Trophoblast cell (in vitro differentiated cells and primary cell): Measurements from ENCODE around the gene PRKCE.

Source experiments
- DNase-seq, 2 donors: peaks; one replicate each; pipeline ENCODE4 v3.0.0-alpha.2; 2016
- H2AFZ ChIP-seq: 2 replicates; pipeline ENCODE4 v1.6.1; 2013; ENCODE audit warnings: low read length, moderate library complexity, mild to moderate bottlenecking; ENCODE audit not compliant: insufficient read depth, poor library complexity
- H2AK5ac ChIP-seq: 2 replicates; pipeline ENCODE4 v1.6.1; 2013; ENCODE audit warnings: mild to moderate bottlenecking, low read length
- H2BK120ac ChIP-seq: 2 replicates; pipeline ENCODE4 v1.6.1; 2013; ENCODE audit warnings: low read length, mild to moderate bottlenecking, moderate library complexity; ENCODE audit not compliant: insufficient read depth, poor library complexity
- H2BK12ac ChIP-seq: 2 replicates; pipeline ENCODE4 v1.6.1; 2013; ENCODE audit warnings: mild to moderate bottlenecking, low read length, moderate library complexity
- H2BK5ac ChIP-seq: 2 replicates; pipeline ENCODE4 v1.6.1; 2013; ENCODE audit warnings: low read length, low read depth, moderate library complexity, mild to moderate bottlenecking; ENCODE audit not compliant: poor library complexity
- H3K14ac ChIP-seq: 2 replicates; pipeline ENCODE4 v1.6.1; 2013; ENCODE audit warnings: mild to moderate bottlenecking, low read length
- H3K18ac ChIP-seq: 2 replicates; pipeline ENCODE4 v1.6.1; 2013; ENCODE audit warnings: mild to moderate bottlenecking, low read length
- H3K23ac ChIP-seq: 2 replicates; pipeline ENCODE4 v1.6.1; 2013; ENCODE audit warnings: low read length
- H3K27ac ChIP-seq: 2 replicates; pipeline ENCODE4 v1.5.1; 2013; ENCODE audit warnings: low read depth, mild to moderate bottlenecking, inconsistent platforms, low read length, moderate library complexity
- H3K27me3 ChIP-seq: 2 replicates; pipeline ENCODE4 v1.6.1; 2013; ENCODE audit warnings: inconsistent platforms, mild to moderate bottlenecking, low read length, moderate library complexity; ENCODE audit not compliant: insufficient read depth
- H3K36me3 ChIP-seq, 2 experiments: 1 replicate in 1 of 2; 2 replicates in 1 of 2; pipeline ENCODE4 v1.6.1; 2013; ENCODE audit warnings: low read length in 2 of 2, mild to moderate bottlenecking in 2 of 2, moderate library complexity in 1 of 2; ENCODE audit not compliant: insufficient read depth in 2 of 2, control insufficient read depth in 1 of 2
- H3K4ac ChIP-seq: 2 replicates; pipeline ENCODE4 v1.6.1; 2013; ENCODE audit warnings: low read depth, mild to moderate bottlenecking, low read length, moderate library complexity
- H3K4me1 ChIP-seq, 2 experiments: 1 replicate in 1 of 2; 2 replicates in 1 of 2; pipeline ENCODE4 v1.6.1; 2013; ENCODE audit warnings: low read length in 2 of 2, mild to moderate bottlenecking in 2 of 2, moderate library complexity in 1 of 2; ENCODE audit not compliant: insufficient read depth in 2 of 2, control insufficient read depth in 1 of 2
- H3K4me2 ChIP-seq: 2 replicates; pipeline ENCODE4 v1.6.1; 2013; ENCODE audit warnings: inconsistent platforms, mild to moderate bottlenecking, low read length, moderate library complexity
- H3K4me3 ChIP-seq: 2 replicates; pipeline ENCODE4 v1.5.1; 2013; ENCODE audit warnings: mild to moderate bottlenecking, low read depth, low read length, inconsistent platforms
- H3K79me1 ChIP-seq: one replicate; pipeline ENCODE4 v1.6.1; 2013; ENCODE audit warnings: low read length
- H3K79me2 ChIP-seq: 2 replicates; pipeline ENCODE4 v1.6.1; 2013; ENCODE audit warnings: low read length, mild to moderate bottlenecking; ENCODE audit not compliant: control insufficient read depth, insufficient read depth, poor library complexity
- H3K9ac ChIP-seq: 2 replicates; pipeline ENCODE4 v1.6.1; 2013; ENCODE audit warnings: mild to moderate bottlenecking, low read length
- H3K9me3 ChIP-seq: 2 replicates; pipeline ENCODE4 v1.6.1; 2013; ENCODE audit warnings: low read depth, mild to moderate bottlenecking, control low read depth, inconsistent platforms, low read length; ENCODE audit not compliant: insufficient read depth
- H4K12ac ChIP-seq: 2 replicates; pipeline ENCODE4 v1.6.1; 2013; ENCODE audit warnings: low read depth, mild to moderate bottlenecking, low read length, moderate library complexity
- H4K8ac ChIP-seq: 2 replicates; pipeline ENCODE4 v1.6.1; 2013; ENCODE audit warnings: low read depth, mild to moderate bottlenecking, low read length, moderate library complexity
- H4K91ac ChIP-seq: one replicate; pipeline ENCODE4 v1.6.1; 2013; ENCODE audit warnings: low read depth, mild to moderate bottlenecking, low read length, moderate library complexity
- WGBS: extraction: QIAGEN DNeasy Blood & Tissue Kit; methylation state at CpG from one replicate; pipeline ENCODE4 v1.1.7; 2013; ENCODE audit warnings: missing lambda C conversion rate; ENCODE audit not compliant: insufficient read length, insufficient coverage; ENCODE audit errors: extremely low coverage; 5-methylcytosine and 5-hydroxymethylcytosine counted together

The PRKCE gene

DNA sequence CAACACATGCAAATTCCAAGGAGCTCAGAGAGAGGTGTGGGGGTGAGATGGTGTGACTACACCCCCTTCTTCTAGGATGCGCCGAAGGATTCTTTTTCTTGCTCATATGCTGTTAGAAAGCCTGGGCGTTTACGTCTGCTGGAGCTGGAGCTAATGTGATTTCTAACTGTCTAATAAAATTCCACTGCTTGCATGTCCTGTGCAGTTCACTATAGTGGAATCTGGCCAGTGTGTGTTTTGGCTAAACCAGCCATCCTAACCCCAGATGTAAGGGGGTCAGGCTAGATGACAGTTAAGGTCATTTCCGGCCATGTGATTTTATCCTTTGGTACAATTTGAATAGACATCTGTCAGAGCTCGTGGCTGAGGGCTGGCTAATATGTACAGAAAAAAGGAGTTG lies 194.1 kb downstream of the PRKCE start:
- H3K18ac ChIP-seq: no peak overlapping the region

DNA sequence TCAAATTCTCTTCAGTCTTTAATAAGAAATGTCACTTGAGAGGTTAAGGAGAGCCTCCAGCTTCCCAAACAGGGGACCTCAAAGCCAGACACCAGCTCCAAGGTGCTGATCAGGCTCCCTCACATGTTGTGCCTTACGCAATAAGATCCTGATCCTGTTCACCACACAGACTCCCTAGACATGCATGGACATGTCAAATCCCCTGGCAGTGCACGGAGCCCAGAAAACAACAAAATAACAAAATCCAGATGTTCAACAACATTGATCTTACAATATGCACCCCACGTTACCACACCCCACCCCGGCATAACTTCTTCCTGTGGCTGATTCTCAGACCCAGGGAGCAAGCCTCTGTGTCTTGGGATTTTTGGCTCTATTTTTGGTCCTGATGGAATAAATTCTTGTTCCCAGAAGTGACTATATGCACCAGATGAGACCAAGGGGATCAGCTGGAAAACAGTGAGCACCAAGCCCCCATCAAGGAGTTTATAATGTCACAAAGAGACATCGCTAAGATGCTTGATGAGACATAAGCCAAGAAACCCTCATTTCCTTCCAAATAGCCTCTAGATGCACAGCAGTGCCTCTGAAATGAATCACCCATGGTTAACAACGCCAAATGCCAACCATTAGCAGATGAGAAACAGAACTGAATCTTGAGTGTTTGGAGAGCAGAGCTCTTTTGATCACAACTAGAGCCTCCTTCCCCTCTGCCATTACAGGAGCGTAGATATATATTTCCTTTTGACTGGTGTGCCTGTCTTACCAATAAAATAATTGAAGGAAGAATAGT lies 198.2 kb downstream of the PRKCE start:
- DNase-seq: peak; percentile 15 to 38
- no peak overlapping the region for H3K4me3 ChIP-seq
- no peaks in the 10 kb centered on the region for H3K79me2 ChIP-seq
- peak overlapping the region; percentile 19 for H4K91ac ChIP-seq
- H3K9me3 ChIP-seq: no peaks in the 10 kb centered on the region
- H2BK5ac ChIP-seq: peak overlapping the region; percentile 71
- H4K8ac ChIP-seq: no peak overlapping the region
- H2BK120ac ChIP-seq: no peak overlapping the region
- no peak overlapping the region for H3K4me2 ChIP-seq
- no peaks in the 10 kb centered on the region for H3K27me3 ChIP-seq
- no peak overlapping the region for H2AFZ ChIP-seq
- no peak overlapping the region for H3K27ac ChIP-seq
- peaks cover 3% of the 10 kb centered on the region for H3K79me1 ChIP-seq
- no peak overlapping the region for H3K4ac ChIP-seq
- no CpG with 5 or more reads among the region's 7 CpGs for WGBS
- no peak overlapping the region for H3K18ac ChIP-seq
- H3K4me1 ChIP-seq: peaks cover 6 to 9% of the 10 kb centered on the region in 2 experiments
- no peak overlapping the region for H2BK12ac ChIP-seq
- no peak overlapping the region for H3K9ac ChIP-seq
- no peaks in the 10 kb centered on the region for H3K36me3 ChIP-seq
- H4K12ac ChIP-seq: no peak overlapping the region
- no peak overlapping the region for H3K23ac ChIP-seq
- H2AK5ac ChIP-seq: no peak overlapping the region
- no peak overlapping the region for H3K14ac ChIP-seq

More for the DNA sequence above, 194.1 kb downstream of the PRKCE start:
- H3K79me2 ChIP-seq: no peaks in the 10 kb centered on the region
- H3K79me1 ChIP-seq: peaks cover 3% of the 10 kb centered on the region
- H4K12ac ChIP-seq: no peak overlapping the region
- no peak overlapping the region for H2AFZ ChIP-seq
- H4K8ac ChIP-seq: no peak overlapping the region
- H2BK120ac ChIP-seq: no peak overlapping the region
- no peak overlapping the region for H2BK12ac ChIP-seq
- H2BK5ac ChIP-seq: no peak overlapping the region
- H3K23ac ChIP-seq: no peak overlapping the region
- no peak overlapping the region for H3K4me3 ChIP-seq
- H3K9ac ChIP-seq: no peak overlapping the region
- no peak overlapping the region for H4K91ac ChIP-seq
- WGBS: no CpG with 5 or more reads among the region's 6 CpGs
- no peaks in the 10 kb centered on the region for H3K9me3 ChIP-seq
- H2AK5ac ChIP-seq: no peak overlapping the region
- no peak for DNase-seq
- H3K4ac ChIP-seq: no peak overlapping the region
- H3K27ac ChIP-seq: no peak overlapping the region
- H3K4me1 ChIP-seq: peaks cover 6% of the 10 kb centered on the region in 2 experiments
- no peak overlapping the region for H3K4me2 ChIP-seq
- H3K36me3 ChIP-seq: no peaks in the 10 kb centered on the region
- no peak overlapping the region for H3K14ac ChIP-seq
- H3K27me3 ChIP-seq: no peaks in the 10 kb centered on the region

DNA sequence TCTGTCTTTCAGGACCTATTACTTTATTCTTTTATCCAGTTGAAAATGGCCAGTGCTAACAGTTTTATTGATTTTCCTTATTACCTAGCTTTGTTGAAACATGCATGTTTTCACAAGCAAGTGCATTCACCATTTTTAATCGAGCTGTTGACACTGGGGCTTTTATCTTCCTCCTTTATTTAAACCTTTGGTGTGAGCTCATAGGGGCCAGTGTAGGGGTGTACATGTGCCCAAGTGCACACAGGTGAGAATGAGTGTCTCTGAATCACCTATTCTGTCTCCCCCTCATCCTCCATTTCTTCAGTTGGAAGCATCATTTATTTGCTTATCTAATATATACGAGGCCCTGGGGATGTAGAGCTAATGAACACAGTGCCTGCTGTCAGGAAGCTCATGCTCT lies 199.1 kb downstream of the PRKCE start:
- no peaks in the 10 kb centered on the region for H3K79me2 ChIP-seq
- no peak overlapping the region for H3K14ac ChIP-seq
- H3K4me3 ChIP-seq: no peak overlapping the region
- no CpG with 5 or more reads among the region's 2 CpGs for WGBS
- H2BK12ac ChIP-seq: no peak overlapping the region
- no peak overlapping the region for H4K12ac ChIP-seq
- H3K4me1 ChIP-seq: peaks cover 6 to 9% of the 10 kb centered on the region in 2 experiments
- H2AFZ ChIP-seq: no peak overlapping the region
- DNase-seq: no peak
- H2BK120ac ChIP-seq: no peak overlapping the region
- H3K23ac ChIP-seq: no peak overlapping the region
- no peak overlapping the region for H3K9ac ChIP-seq
- no peak overlapping the region for H2BK5ac ChIP-seq
- no peak overlapping the region for H3K27ac ChIP-seq
- no peak overlapping the region for H4K8ac ChIP-seq
- no peaks in the 10 kb centered on the region for H3K36me3 ChIP-seq
- no peak overlapping the region for H3K4me2 ChIP-seq
- no peak overlapping the region for H4K91ac ChIP-seq
- no peaks in the 10 kb centered on the region for H3K27me3 ChIP-seq
- H3K4ac ChIP-seq: no peak overlapping the region
- peaks cover 3% of the 10 kb centered on the region for H3K79me1 ChIP-seq
- H3K18ac ChIP-seq: no peak overlapping the region
- no peaks in the 10 kb centered on the region for H3K9me3 ChIP-seq
- H2AK5ac ChIP-seq: no peak overlapping the region

DNA sequence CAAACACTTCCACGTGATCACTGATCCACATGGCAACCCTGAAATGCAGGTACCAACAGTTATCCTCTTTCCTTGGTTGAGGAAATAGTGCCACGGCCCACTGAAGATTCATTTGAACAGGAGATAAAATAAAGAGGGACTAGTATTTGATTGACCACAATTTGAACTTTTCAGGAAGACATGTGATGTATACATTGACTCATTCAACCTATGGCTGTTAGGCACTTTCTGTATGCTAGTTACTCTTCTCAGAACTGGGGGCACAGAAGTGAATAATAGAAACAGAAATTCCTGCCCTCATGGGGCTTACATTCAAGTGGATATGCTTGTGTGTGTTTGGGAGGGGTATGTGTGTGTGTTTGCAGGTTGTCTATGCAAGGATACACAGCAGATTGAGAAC lies 199.6 kb downstream of the PRKCE start:
- no peak overlapping the region for H4K91ac ChIP-seq
- H3K4me3 ChIP-seq: no peak overlapping the region
- WGBS: no CpG with 5 or more reads among the region's 2 CpGs
- H3K4me1 ChIP-seq: peaks cover 6 to 9% of the 10 kb centered on the region in 2 experiments
- no peak for DNase-seq
- H2BK120ac ChIP-seq: no peak overlapping the region
- no peak overlapping the region for H3K9ac ChIP-seq
- no peak overlapping the region for H2AK5ac ChIP-seq
- no peak overlapping the region for H3K27ac ChIP-seq
- H3K79me2 ChIP-seq: no peaks in the 10 kb centered on the region
- no peaks in the 10 kb centered on the region for H3K36me3 ChIP-seq
- H2BK5ac ChIP-seq: no peak overlapping the region
- H4K12ac ChIP-seq: no peak overlapping the region
- no peak overlapping the region for H3K14ac ChIP-seq
- no peak overlapping the region for H3K23ac ChIP-seq
- no peaks in the 10 kb centered on the region for H3K9me3 ChIP-seq
- no peak overlapping the region for H4K8ac ChIP-seq
- no peak overlapping the region for H3K4me2 ChIP-seq
- H2BK12ac ChIP-seq: no peak overlapping the region
- no peak overlapping the region for H3K4ac ChIP-seq
- H3K18ac ChIP-seq: no peak overlapping the region
- H2AFZ ChIP-seq: no peak overlapping the region
- H3K27me3 ChIP-seq: no peaks in the 10 kb centered on the region
- H3K79me1 ChIP-seq: peaks cover 3% of the 10 kb centered on the region
